Stimulated activated CD8-positive, alpha-beta memory T cell treated with anti-CD3 and anti-CD28 coated beads, Interleukin-7, amount 100 ng/mL, for 24 hours (primary cell): ENCODE data around the gene C11orf42.

Experiments
- DNase-seq: peaks from one replicate; pipeline ENCODE4 v3.0.0-alpha.2; 2020; ENCODE audit warnings: low read depth

The C11orf42 gene

DNA sequence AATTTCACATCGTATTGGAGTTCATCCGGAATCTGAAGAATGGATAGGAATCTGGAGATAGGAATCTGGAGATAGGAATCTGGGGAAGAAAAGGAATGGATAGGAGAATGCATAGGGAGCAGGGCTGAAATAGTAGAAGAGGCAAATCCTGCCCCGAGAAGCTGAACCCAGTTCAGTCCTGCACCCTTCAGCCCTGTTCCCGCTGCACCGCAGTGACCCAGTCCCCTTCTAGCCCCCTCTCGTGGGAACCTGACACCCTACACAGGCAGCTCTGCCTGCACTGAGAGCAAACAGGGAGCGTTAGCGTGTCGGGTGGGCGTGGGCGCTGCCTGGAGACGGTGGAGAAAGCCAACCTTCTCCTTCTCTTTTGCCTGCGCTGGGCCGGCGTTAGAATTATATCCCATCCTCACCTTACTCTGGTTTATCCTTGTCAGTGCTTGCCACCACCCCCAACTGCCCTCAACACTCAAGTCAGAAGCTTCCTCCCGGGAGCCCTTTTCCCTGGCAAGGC is 53.3 kb downstream of the C11orf42 start:
- DNase-seq, result no peak

DNA sequence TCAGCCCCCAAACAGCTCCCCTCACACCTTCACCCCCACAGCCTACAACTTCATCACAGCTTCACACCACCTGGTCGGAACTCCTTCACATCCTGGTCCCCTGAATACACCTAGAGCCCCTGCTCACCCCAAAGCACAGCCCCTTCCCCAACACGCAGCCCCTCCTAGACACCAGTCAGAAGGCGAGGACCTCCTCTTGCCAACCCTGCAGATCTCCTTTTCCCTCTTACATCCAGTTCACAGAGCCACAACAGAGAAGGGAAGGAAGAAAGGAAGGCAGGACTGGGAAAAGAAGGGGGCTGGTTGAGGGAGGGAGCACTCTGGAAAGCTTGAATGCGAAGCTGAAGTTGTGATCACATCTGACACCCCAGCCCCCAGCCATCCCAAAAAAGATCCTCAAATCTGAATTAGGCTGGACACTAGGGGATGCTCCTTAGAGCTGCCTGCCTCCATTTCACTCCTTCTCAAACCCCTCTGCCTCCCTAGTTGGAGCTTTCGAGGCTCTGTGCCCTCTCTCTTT is 54.9 kb downstream of the C11orf42 start:
- no peak for DNase-seq
